ENCODE data around the gene GABARAP. TPM values are rescaled to one million over a fixed set of nuclear protein-coding genes. Genes with fewer than 3 reads are reported as not detected.

GABARAP gene
- total RNA-seq, 8 experiments from 2014 or later: 336 to 734 (median 573) TPM

GRCh38 chr17:7242717-7243452 lies 636 bp upstream of the GABARAP start:
- ATAC-seq (replicated peaks in 6 of 8): peak; percentile 8 to 40 (median 24)
- in situ Hi-C loops (cut with MboI; ENCODE audit: low pct_unique_long_range_greater_than_20kb in 2 of 9, low sequenced_read_pairs in 9 of 9, unreplicated experiment in 9 of 9): no loop called here
- peaks cover 6 to 10% of the 10 kb centered on the region in 2 donors for H3K4me1 ChIP-seq (replicated peaks in 1 of 2)
- peak overlapping the region; percentile 96 to 100 (median 98) for H3K4me3 ChIP-seq
- WGBS, 10 experiments: 0 to 7% (median 1%) methylated on average over 4 to 17 of the region's 49 CpGs; no CpG with 5 or more reads in 1 of the 10 experiments
- H3K27ac ChIP-seq: peak overlapping the region; percentile 98

DNA sequence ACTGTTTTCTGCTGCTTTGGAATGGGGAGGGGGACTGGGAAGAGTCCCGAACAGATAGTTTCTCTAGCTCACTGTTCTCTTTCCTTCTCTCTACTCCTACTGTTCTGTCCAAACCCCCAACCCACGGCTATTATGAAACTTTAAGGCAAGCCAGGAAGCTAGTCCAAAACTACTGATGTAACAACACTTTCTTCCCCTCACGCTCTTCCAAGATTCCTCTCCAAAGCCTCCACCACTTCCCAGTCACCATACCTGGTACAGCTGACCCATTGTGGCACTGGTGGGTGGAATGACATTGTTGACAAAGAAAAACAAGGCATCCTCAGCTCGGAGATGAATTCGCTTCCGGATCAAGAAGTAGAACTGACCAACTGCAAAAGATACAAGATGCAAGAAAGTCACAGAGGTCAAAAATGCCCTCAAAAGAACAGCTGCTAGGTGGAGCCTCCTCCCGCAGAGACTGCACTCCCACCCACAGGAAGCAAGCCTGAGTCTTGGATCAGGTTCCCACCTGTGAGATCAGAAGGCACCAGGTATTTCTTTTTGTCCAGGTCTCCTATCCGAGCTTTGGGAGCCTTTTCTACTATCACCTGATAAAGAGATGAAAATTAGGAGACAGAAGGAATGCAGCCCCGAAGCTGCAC lies 1.0 kb downstream of the GABARAP start:
- ATAC-seq (replicated peaks in 6 of 8): no peak
- H3K4me1 ChIP-seq (replicated peaks in 1 of 2): peaks cover 12 to 16% of the 10 kb centered on the region in 2 donors
- 0 to 64% (median 19%) methylated on average over 2 to 7 of the region's 9 CpGs for WGBS, 10 experiments
- peak overlapping the region; percentile 96 to 100 (median 98) for H3K4me3 ChIP-seq
- in situ Hi-C loops (cut with MboI; ENCODE audit: low pct_unique_long_range_greater_than_20kb in 2 of 9, low sequenced_read_pairs in 9 of 9, unreplicated experiment in 9 of 9): no loop called here
- H3K27ac ChIP-seq: peak overlapping the region; percentile 98

- Histone ChIP-seq H3K4me3 (peak overlapping the region in 3 of 5 donors; percentile 28 to 98 (median 96)), H3K4me1 (replicated peaks in 1 of 2) (peaks cover 12 to 16% of the 10 kb centered on the region in 2 donors), H3K27ac (no peak overlapping the region)
- WGBS, 10 experiments: 20 to 100% (median 48%) methylated on average over 1 to 3 of the region's 4 CpGs; no CpG with 5 or more reads in 2 of the 10 experiments
- in situ Hi-C loops (cut with MboI; ENCODE audit: low pct_unique_long_range_greater_than_20kb in 2 of 9, low sequenced_read_pairs in 9 of 9, unreplicated experiment in 9 of 9): no loop called here
- no peak for ATAC-seq (replicated peaks in 6 of 8)
Observed at GRCh38 chr17:7240375-7240774, 1.9 kb downstream of the GABARAP start.

GRCh38 chr17:7239091-7240027 lies 2.9 kb downstream of the GABARAP start, which contains the start of gene PHF23:
Gene PHF23 (minus strand): TSS chr17:7239457. CDS start chr17:7239279, 178 bp downstream.
- ATAC-seq (replicated peaks in 6 of 8): peak; percentile 47 to 78 (median 72)
- Histone ChIP-seq H3K27ac (peak within 1 kb of the TSS; percentile 76 to 83), H3K4me1 (replicated peaks in 1 of 2) (peaks cover 17 to 21% of the 10 kb centered on the region in 2 donors), H3K4me3 (peak within 1 kb of the TSS; percentile 72 to 98 (median 84))
- WGBS, 10 experiments: 0 to 6% (median 0%) methylated on average over 1 to 24 of the region's 72 CpGs; no CpG with 5 or more reads in 3 of the 10 experiments
- in situ Hi-C loops (cut with MboI; ENCODE audit: low pct_unique_long_range_greater_than_20kb in 2 of 9, low sequenced_read_pairs in 9 of 9, unreplicated experiment in 9 of 9): no loop called here

DNA sequence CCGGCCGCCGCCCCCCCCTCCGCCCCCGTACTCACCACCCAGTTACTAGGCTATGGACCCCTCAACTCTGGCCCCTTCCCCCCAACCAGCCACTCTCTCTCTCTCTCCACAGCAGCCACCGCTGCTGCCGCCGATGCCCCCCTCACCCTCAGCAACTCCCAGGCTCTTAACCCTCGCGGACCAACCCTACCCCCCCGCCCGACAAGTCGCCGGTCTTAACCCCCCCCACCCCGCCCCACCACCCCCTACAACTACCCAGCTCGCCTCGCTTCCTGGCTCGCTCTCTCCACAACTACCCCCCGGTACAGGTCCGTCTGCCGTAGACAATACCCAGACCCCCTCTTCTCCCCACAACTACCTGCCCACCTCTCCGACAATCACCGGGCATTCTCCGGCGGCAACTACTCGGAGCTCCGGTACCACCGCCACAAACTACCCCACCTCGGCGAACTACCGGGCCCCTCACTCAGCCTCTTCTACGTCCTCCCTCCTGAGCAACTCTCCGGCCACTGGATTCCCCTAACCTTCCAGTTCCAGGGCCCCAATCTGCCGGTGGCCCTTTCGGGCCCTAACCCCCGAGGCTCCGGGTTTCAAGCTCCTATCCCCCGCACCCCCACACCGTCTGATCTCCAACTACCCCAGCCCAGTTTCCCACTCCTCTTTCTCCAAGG lies 3.7 kb downstream of the GABARAP start:
- WGBS, 10 experiments: no CpG with 5 or more reads among the region's 39 CpGs
- in situ Hi-C loops (cut with MboI; ENCODE audit: low pct_unique_long_range_greater_than_20kb in 2 of 9, low sequenced_read_pairs in 9 of 9, unreplicated experiment in 9 of 9): no loop called here
- peak overlapping the region; percentile 76 to 83 for H3K27ac ChIP-seq
- peaks cover 16 to 21% of the 10 kb centered on the region in 2 donors for H3K4me1 ChIP-seq (replicated peaks in 1 of 2)
- H3K4me3 ChIP-seq: peak overlapping the region; percentile 72 to 96 (median 84)
- ATAC-seq (replicated peaks in 6 of 8): no peak

GRCh38 chr17:7237761-7238419 lies 4.4 kb downstream of the GABARAP start:
- WGBS, 10 experiments: 0% methylated on average over 1 of the region's 73 CpGs; no CpG with 5 or more reads in 9 of the 10 experiments
- Histone ChIP-seq H3K4me3 (peak overlapping the region; percentile 72 to 96 (median 84)), H3K27ac (peak overlapping the region; percentile 80 to 88), H3K4me1 (replicated peaks in 1 of 2) (peaks cover 16 to 17% of the 10 kb centered on the region in 2 donors)
- ATAC-seq (replicated peaks in 6 of 8): peak in 6 of 8 experiments; percentile 0 to 6 (median 4)
- in situ Hi-C loops (cut with MboI; ENCODE audit: low pct_unique_long_range_greater_than_20kb in 2 of 9, low sequenced_read_pairs in 9 of 9, unreplicated experiment in 9 of 9): no loop called here

DNA sequence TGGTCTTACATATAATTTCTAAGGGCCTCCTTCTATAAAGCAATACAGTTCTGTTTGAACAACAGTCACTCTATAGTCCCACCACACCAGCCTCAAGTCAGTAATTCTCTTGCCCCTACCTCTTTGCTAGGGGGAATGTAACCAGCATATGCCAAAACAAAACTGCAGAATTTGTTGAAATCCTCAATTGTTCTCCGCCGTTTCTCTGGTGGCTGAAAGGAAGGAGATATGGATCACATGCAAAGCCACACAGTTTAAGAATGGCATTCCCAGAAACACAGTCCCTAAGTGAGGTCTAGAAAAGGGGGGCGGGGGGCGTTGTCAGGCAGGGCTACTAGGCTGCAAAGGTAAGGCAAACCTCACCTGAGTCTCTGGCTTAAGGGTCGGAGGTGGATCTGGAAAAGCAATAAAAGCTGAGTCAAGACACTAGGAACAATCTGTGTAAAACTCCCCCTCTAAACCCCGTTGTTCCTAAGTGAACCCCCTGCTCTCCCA lies 4.9 kb downstream of the GABARAP start:
- Histone ChIP-seq H3K27ac (peak overlapping the region; percentile 80 to 88), H3K4me1 (replicated peaks in 1 of 2) (peaks cover 21 to 23% of the 10 kb centered on the region in 2 donors), H3K4me3 (peak overlapping the region; percentile 72 to 96 (median 84))
- in situ Hi-C loops (cut with MboI; ENCODE audit: low pct_unique_long_range_greater_than_20kb in 2 of 9, low sequenced_read_pairs in 9 of 9, unreplicated experiment in 9 of 9): no loop called here
- WGBS, 10 experiments: 37 to 81% (median 46%) methylated on average over 2 to 3 of the region's 6 CpGs; no CpG with 5 or more reads in 4 of the 10 experiments
- no peak for ATAC-seq (replicated peaks in 6 of 8)

- Histone ChIP-seq H3K27ac (no peak overlapping the region), H3K4me1 (replicated peaks in 1 of 2) (peaks cover 26 to 28% of the 10 kb centered on the region in 2 donors), H3K4me3 (peak overlapping the region in 1 of 5 donors; percentile 96)
- 60 to 100% (median 84%) methylated on average over 1 to 6 of the region's 6 CpGs; no CpG with 5 or more reads in 1 of the 10 experiments for WGBS, 10 experiments
- in situ Hi-C loops (cut with MboI; ENCODE audit: low pct_unique_long_range_greater_than_20kb in 2 of 9, low sequenced_read_pairs in 9 of 9, unreplicated experiment in 9 of 9): no loop called here
- ATAC-seq (replicated peaks in 6 of 8): no peak
Observed at GRCh38 chr17:7236808-7237207, 5.4 kb downstream of the GABARAP start.

DNA sequence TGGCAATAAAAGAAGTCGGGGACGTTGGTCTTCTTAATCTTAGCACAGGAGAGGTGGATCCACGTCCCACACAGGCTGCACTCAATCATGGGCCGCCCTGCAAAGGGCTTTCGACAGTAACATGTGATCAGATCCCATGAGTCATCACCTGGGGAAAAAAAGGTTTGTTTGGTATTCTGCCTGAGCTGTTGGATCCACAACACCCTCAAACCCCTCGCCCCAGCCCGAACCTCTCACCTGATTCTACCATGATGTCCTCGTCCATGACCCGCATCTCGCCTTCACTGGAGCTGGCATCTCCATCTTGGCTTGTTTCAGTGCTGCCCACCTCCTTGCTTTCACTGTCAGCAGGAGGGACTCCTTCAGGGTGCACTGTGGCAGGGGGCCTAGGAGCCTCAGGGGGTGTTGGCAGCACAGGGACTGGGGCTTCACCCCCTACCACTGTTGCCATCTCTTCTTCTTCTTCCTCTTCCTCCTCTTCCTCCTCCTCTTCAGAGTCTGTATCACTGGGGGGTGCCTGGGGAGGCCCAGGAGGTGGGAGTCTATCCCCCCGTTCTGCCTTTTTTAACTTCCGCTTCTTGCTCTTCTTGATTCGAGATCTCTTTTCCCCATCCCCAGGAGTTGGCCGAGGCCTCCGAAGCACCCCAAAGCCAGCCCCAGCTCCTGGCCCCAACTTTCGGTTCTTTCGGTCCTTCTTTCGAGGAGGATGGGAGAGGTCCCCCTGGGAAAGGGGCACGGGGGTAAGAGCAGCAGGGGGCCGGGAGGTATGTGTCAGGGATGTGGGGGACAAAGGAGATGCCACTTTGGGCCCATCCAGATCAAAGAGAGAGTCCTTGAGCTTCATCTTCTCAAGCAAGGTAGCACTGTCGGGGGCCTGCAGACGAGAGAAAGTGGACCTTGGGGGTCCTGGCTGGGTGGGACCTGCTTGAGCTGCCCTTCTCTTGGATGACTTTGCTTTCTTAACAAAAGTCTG lies 6.3 kb downstream of the GABARAP start:
- 40 to 100% (median 88%) methylated on average over 1 to 10 of the region's 22 CpGs; no CpG with 5 or more reads in 1 of the 10 experiments for WGBS, 10 experiments
- in situ Hi-C loops (cut with MboI; ENCODE audit: low pct_unique_long_range_greater_than_20kb in 2 of 9, low sequenced_read_pairs in 9 of 9, unreplicated experiment in 9 of 9): no loop called here
- no peak for ATAC-seq (replicated peaks in 6 of 8)
- peak overlapping the region in 1 of 5 donors; percentile 3 for H3K4me3 ChIP-seq
- no peak overlapping the region for H3K27ac ChIP-seq
- peaks cover 26 to 30% of the 10 kb centered on the region in 2 donors for H3K4me1 ChIP-seq (replicated peaks in 1 of 2)

- peak; percentile 28 to 75 (median 64) for ATAC-seq (replicated peaks in 6 of 8)
Observed at GRCh38 chr17:7234083-7234951, 7.9 kb downstream of the GABARAP start, which contains the start of gene DVL2. Gene DVL2 (minus strand): TSS chr17:7234517. CDS start chr17:7234262, 255 bp downstream.

More at GRCh38 chr17:7234083-7234951, 7.9 kb downstream of the GABARAP start, which contains the start of gene DVL2:
- Histone ChIP-seq H3K4me1 (replicated peaks in 1 of 2) (peaks cover 23% of the 10 kb centered on the region in 2 donors), H3K27ac (peak within 1 kb of the TSS; percentile 88 to 89), H3K4me3 (peak within 1 kb of the TSS; percentile 68 to 98 (median 81))
- in situ Hi-C loops (cut with MboI; ENCODE audit: low pct_unique_long_range_greater_than_20kb in 2 of 9, low sequenced_read_pairs in 9 of 9, unreplicated experiment in 9 of 9): no loop called here
- 0% methylated on average over 1 to 6 of the region's 72 CpGs; no CpG with 5 or more reads in 6 of the 10 experiments for WGBS, 10 experiments

All from motor neuron (in vitro differentiated cells).